Heart left ventricle (tissue), 16 donors: ENCODE data around the gene CD247. TPM values are rescaled to one million over a fixed set of nuclear protein-coding genes. Genes with fewer than 3 reads are reported as not detected.

ENCODE experiments used
- ATAC-seq, 4 donors: fragments of 200-7000 bp; cut with Tn5 transposase; one replicate each; pipeline ENCODE4 v1.9.1; 2020 to 2022; ENCODE audit warnings: moderate library complexity in 4 of 4, mild to moderate bottlenecking in 3 of 4, moderate number of reproducible peaks in 1 of 4
- DNase-seq, 5 donors: peaks; one replicate each; pipeline ENCODE4 v3.0.0-alpha.2; 2020
- H3K27ac ChIP-seq, 12 donors: fragments of 200-600 bp; sonication (generic) in 4 of 12; one replicate each; pipeline versions ENCODE4 v1.5.0 to v1.8.0; 2016 to 2022; ENCODE audit warnings: mild to moderate bottlenecking in 2 of 12
- H3K27me3 ChIP-seq, 9 donors: fragments of 200-600 bp; sonication (generic) in 2 of 9; one replicate each; pipeline versions ENCODE4 v1.5.1 to v1.8.0; 2016 to 2022; ENCODE audit warnings: mild to moderate bottlenecking in 3 of 9
- H3K36me3 ChIP-seq, 9 donors: fragments of 200-600 bp; sonication (generic) in 2 of 9; one replicate each; pipeline versions ENCODE4 v1.5.0 to v1.8.0; 2018 to 2022; ENCODE audit warnings: mild to moderate bottlenecking in 2 of 9
- H3K4me1 ChIP-seq, 12 donors: fragments of 200-600 bp; sonication (generic) in 4 of 12; one replicate each; pipeline versions ENCODE4 v1.5.0 to v1.8.0; 2016 to 2022; ENCODE audit warnings: mild to moderate bottlenecking in 3 of 12
- H3K4me3 ChIP-seq, 12 donors: fragments of 200-600 bp; sonication (generic) in 4 of 12; one replicate each; pipeline versions ENCODE4 v1.5.0 to v1.8.0; 2017 to 2022; ENCODE audit warnings: mild to moderate bottlenecking in 9 of 12, moderate library complexity in 4 of 12
- H3K9me3 ChIP-seq, 12 donors: fragments of 200-600 bp; sonication (generic) in 4 of 12; one replicate each; pipeline versions ENCODE4 v1.5.0 to v1.8.0; 2016 to 2022; ENCODE audit warnings: mild to moderate bottlenecking in 1 of 12
- POLR2A ChIP-seq, 2 donors: fragments of 450-650 bp; IDR thresholded peaks; one replicate each; pipeline ENCODE4 v1.6.1; 2017; ENCODE audit warnings: antibody characterized with exemption in 2 of 2, mild to moderate bottlenecking in 2 of 2, moderate library complexity in 2 of 2
- WGBS, 4 donors: extraction: QIAGEN DNeasy Blood & Tissue Kit in 2 of 4; methylation state at CpG; one replicate each; pipeline versions ENCODE4 v1.1.5 to v1.1.7; 2013 to 2018; 5-methylcytosine and 5-hydroxymethylcytosine counted together
- intact Hi-C, 10 donors: fragments of 100-400 bp; cut with DNase I; formaldehyde crosslinking; loops; one replicate each; pipeline versions ENCODE4 v1.11.1 to v1.14.2; 2022
- polyA plus RNA-seq, 2 donors: library from polyadenylated mRNA; stranded (reverse); fragments of 200-250 nt; gene quantifications; one replicate each; pipeline ENCODE4 v1.2.3, GENCODE V29; 2013
- total RNA-seq, 9 donors: library from RNA; depleted of rRNA in 2 of 9; stranded (reverse); fragments of >200 nt in 2 of 9; fragmentation: NEBNext Ultra II Directional in 3 of 9; extraction: Animal tissue kit (Norgen Biotek cat#: 25700) in 3 of 9; gene quantifications; one replicate each; pipeline versions ENCODE4 v1.1.0 to v1.2.4, GENCODE V29; 2016 to 2023
- TF ChIP-seq, protein P1 (sequence below), 12 donors: fragments of 200-600 bp; sonication (generic) in 4 of 12; IDR thresholded peaks; one replicate each; pipeline versions ENCODE4 v1.5.0 to v1.8.0; 2018 to 2022; ENCODE audit warnings: antibody characterized with exemption in 12 of 12, mild to moderate bottlenecking in 5 of 12
- donor health status: ischemic (EF 13 %, LVEDD 7.1; RV severe dilation, severe dysfunction).
- donor health status: healthy with polysubstance abuse.
- donor health status: DM: no; HTN: yes; CAD: no.
- donor health status: DM: no; HTN: no; CAD: no.
- donor health status: ischemic (EF 25% LVEDD 6.9; RV normal size, moderate dysfunction).
- donor health status: ischemic (EF 25% LVEDD 5.7; RV mildly dilated, moderate dysfunction).
- donor health status: healthy.
- donor health status: DM: yes; HTN: yes; CAD: no.
- donor health status: ischemic (EF 35%, LVEDD 5.7; RV mildly dilated, moderate dysfunction).
- donor health status: nonischemic (EF 11% LVEDD 7.7; RV severe dilation, severe dysfunction).
- donor health status: DM: yes; HTN: yes; CAD: no.
- donor health status: PGD.
- donor health status: ischemic (EF 29% LVEDD 5.4; RV normal size, mild dysfunction).
- donor health status: nonischemic (EF 23%, LVEDD 6.1; RV moderate dilation, normal function).

CD247 gene
- total and polyA plus RNA-seq, 11 donors = 0.19 to 7.6 (median 0.47) TPM; not detected in 1

DNA sequence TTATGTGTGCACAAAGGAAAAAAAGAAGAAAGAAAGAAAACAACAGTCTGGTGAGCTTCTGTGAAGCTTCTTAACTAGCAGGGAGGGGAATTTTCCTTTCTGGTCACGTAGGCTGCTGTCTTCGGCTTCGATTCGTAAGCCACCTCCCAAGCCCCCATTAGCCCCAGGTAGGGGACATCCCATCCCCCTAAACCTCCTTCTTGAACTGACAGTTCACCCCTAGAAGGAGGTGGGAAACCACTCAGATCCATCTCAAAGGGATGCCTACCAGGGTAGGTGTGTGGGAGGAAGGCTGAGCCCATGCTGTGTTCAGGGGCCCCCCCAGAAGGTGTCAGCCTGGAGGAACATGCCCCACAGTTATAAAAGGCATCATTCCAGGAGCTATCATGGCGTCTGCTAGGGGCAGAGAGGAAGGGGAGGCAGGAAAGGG, 25.8 kb downstream of the CD247 start:
- Histone ChIP-seq H3K36me3 (no peaks in the 10 kb centered on the region), H3K4me1 (no peaks in the 10 kb centered on the region), H3K27me3 (peaks cover 0 to 20% (median 5%) of the 10 kb centered on the region in 9 donors), H3K27ac (no peak overlapping the region), H3K9me3 (no peaks in the 10 kb centered on the region), H3K4me3 (no peak overlapping the region)
- intact Hi-C loops = no loop called here
- no peak for DNase-seq
- no peak for TF ChIP-seq POLR2A (IDR thresholded peaks at IDR 0.05)
- TF ChIP-seq, protein P1, sequence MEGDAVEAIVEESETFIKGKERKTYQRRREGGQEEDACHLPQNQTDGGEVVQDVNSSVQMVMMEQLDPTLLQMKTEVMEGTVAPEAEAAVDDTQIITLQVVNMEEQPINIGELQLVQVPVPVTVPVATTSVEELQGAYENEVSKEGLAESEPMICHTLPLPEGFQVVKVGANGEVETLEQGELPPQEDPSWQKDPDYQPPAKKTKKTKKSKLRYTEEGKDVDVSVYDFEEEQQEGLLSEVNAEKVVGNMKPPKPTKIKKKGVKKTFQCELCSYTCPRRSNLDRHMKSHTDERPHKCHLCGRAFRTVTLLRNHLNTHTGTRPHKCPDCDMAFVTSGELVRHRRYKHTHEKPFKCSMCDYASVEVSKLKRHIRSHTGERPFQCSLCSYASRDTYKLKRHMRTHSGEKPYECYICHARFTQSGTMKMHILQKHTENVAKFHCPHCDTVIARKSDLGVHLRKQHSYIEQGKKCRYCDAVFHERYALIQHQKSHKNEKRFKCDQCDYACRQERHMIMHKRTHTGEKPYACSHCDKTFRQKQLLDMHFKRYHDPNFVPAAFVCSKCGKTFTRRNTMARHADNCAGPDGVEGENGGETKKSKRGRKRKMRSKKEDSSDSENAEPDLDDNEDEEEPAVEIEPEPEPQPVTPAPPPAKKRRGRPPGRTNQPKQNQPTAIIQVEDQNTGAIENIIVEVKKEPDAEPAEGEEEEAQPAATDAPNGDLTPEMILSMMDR (IDR thresholded peaks at IDR 0.05) = no peak
- 27 to 48% (median 35%) methylated on average over 5 of the region's 5 CpGs for WGBS, 4 donors
- no peak for ATAC-seq

DNA sequence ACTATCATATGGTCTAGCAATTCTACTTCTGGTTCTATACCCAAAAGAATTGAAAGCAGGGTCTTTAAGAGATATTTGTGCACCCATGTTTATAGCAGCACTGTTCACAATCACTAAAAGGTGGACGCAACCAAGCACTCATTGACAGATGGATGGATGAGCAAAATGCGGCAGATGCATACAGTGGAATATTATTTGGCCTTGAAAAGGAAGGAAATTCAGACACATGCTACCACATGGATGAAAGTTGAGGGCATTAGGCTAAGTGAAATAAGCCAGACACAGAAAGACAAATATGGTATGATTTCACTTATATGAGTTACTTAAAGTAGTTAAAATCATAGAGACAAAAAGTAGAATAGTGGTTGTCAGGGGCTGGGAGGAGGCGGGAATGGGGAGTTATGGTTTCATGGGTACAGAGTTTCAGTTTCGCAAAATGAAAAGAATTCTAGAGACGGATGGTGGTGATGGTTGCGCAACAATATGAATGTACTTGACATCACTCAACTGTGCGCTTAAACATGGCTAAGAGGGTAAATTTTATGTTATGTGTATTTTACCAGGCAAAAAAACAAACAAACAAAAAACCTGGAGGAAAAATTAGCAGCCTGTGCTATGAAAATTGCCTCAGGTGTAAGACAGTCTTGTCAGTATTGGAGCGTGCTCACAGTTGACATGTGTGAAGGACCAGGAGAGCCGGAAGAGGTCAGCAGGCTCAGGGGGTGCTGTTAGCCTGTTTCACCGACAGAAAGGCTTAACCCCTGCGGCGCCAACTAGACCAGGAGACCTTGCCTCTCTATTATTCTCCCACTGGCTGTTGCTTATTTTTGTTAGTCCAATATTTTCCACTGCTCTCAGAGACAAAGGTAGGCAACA, 26.5 kb downstream of the CD247 start:
- DNase-seq = no peak
- H3K27me3 ChIP-seq = peaks cover 0 to 20% (median 5%) of the 10 kb centered on the region in 9 donors
- H3K4me3 ChIP-seq = no peak overlapping the region
- H3K9me3 ChIP-seq = no peaks in the 10 kb centered on the region
- H3K27ac ChIP-seq = no peak overlapping the region
- ATAC-seq = no peak
- no peaks in the 10 kb centered on the region for H3K36me3 ChIP-seq
- WGBS, 4 donors = 62 to 72% (median 65%) methylated on average over 12 of the region's 12 CpGs
- no peaks in the 10 kb centered on the region for H3K4me1 ChIP-seq
- TF ChIP-seq POLR2A (IDR thresholded peaks at IDR 0.05) = no peak
- TF ChIP-seq, protein P1 (IDR thresholded peaks at IDR 0.05) = no peak
- intact Hi-C loops = no loop called here

DNA sequence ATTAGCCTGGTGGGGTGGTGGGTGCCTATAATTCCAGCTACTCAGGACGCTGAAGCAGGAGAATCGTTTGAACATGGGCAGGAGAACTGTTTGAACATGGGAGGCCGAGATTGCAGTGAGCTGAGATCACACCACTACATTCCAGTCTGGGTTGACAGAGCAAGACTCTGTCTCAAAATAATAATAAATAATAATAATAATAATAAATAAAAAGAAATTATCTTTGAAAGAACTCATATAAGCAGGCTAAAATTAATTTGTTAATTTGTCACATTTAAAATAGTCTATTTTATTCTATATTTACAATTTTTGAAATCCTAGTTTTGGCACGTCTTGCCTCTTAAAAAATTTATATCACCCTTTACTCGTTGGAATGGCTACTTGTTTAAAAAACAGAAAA, 27.6 kb downstream of the CD247 start:
- no peak for ATAC-seq
- Histone ChIP-seq H3K27ac (no peak overlapping the region), H3K36me3 (no peaks in the 10 kb centered on the region), H3K27me3 (peaks cover 0 to 20% (median 5%) of the 10 kb centered on the region in 9 donors), H3K9me3 (no peaks in the 10 kb centered on the region), H3K4me1 (peaks cover 0 to 5% (median 0%) of the 10 kb centered on the region in 12 donors), H3K4me3 (no peak overlapping the region)
- intact Hi-C loops = no loop called here
- WGBS, 4 donors = 79 to 86% (median 81%) methylated on average over 5 of the region's 5 CpGs
- no peak for DNase-seq
- no peak for TF ChIP-seq POLR2A (IDR thresholded peaks at IDR 0.05)
- TF ChIP-seq, protein P1 (IDR thresholded peaks at IDR 0.05) = no peak

DNA sequence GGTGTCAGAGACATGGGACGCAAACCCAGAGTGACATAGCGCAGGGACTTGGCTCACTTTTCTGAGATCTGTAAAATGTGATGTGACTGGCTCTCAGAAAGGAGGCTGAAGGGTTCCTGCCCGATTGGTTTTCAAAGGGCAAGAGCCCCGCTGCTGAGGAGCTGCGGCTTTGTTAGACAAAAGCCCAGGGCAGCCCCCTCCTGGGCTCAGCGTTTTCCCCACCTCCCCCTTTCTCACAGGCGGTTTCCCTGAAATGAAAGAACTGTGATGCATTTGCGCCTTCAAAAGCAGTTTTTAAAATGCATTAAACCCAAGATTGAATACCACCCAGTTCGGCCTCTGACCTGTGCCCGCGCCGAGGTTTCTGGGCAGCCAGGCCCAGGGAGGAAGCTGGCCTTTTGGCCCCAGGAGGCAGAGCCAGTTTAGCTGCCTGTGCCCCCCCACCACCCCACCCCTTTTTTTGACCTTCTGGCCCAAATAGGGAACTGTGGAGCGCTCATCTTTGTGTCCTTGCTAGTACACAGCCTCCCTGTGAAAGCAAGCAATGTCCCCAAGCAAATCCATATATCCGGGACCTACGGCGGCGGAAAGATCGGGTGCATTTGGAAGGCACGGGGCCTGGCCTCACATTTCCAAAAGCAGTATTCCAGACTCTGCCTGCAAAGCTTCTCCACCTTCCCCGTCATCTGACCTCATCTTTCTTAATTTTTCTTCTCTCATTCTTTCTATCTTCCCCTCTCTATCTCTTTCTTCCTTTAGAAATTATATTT, 28.6 kb downstream of the CD247 start:
- H3K27me3 ChIP-seq = peaks cover 0 to 16% (median 5%) of the 10 kb centered on the region in 9 donors
- WGBS, 4 donors = 79 to 82% (median 79%) methylated on average over 20 of the region's 20 CpGs
- ATAC-seq (no peak), DNase-seq (no peak)
- peak overlapping the region in 1 of 12 donors; percentile 10 for H3K27ac ChIP-seq
- intact Hi-C loops = no loop called here
- no peaks in the 10 kb centered on the region for H3K36me3 ChIP-seq
- no peak for TF ChIP-seq POLR2A (IDR thresholded peaks at IDR 0.05)
- TF ChIP-seq, protein P1 (IDR thresholded peaks at IDR 0.05) = no peak
- no peak overlapping the region for H3K4me3 ChIP-seq
- no peaks in the 10 kb centered on the region for H3K9me3 ChIP-seq
- peaks cover 0 to 5% (median 0%) of the 10 kb centered on the region in 12 donors for H3K4me1 ChIP-seq
